HG02642 (cell line): ENCODE results near the gene DSCAML1.

Experiments
- ATAC-seq: cut with Tn5 transposase; IDR thresholded peaks from one replicate; pipeline ENCODE4 v1.9.1; 2021; ENCODE audit warnings: mild to moderate bottlenecking; ENCODE audit not compliant: unreplicated experiment, poor library complexity

The DSCAML1 gene

GRCh38 chr11:117621226-117621625 lies 175.8 kb downstream of the DSCAML1 start:
- ATAC-seq: no peak

GRCh38 chr11:117620659-117621058 lies 176.4 kb downstream of the DSCAML1 start:
- ATAC-seq: no peak

GRCh38 chr11:117620086-117620485 lies 176.9 kb downstream of the DSCAML1 start:
- no peak for ATAC-seq

GRCh38 chr11:117619661-117620060 lies 177.4 kb downstream of the DSCAML1 start:
- no peak for ATAC-seq

DNA sequence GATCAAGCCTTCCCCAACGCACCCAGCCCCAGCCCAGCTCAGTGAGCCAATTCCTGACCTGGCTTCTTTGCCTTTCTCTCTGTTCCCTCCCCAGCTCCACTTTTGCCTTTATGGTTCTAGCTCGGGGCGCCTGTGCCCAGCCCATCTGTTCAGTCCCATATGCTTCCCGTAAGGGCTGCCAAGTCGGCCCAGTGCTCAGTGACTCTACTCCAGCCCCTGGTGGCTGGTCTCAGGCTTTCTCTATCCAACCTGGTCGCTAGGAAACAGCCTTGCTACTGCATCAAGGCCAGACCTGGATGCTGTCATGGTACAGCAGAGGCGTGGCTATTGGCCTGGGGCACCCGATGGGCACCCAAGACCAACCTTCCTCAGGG lies 178.0 kb downstream of the DSCAML1 start:
- ATAC-seq: no peak

DNA sequence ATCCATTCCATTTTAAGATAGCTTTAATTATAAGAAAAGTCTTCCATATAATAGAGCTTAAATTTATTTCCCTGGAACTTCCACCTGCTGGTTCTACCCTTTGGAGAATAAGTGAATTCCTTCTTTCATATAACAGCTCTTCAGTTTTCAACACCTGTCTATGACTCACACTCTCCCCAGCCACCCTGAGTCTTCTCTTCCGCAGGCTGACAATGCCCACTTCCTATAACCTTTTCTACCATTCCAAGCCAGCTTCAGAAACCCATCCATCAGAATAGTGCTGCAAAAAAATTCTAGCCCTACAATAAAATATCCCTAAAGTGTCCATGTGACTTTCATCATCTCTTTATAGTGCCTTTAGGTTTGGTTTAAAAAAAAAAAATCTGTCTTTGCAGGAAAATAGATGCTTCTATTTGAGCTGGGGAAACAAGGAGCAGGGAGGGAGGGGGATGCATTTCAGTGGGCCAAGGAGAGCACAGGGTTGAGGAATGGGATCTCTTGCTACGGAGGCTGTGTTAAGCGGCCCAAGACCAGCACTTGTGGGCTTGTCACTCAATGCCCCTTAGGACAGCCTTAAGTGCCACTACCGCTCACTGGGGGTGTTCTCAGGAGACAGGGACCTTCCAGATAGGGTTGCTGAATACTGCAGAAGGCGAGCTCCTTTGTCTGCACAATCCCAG lies 178.6 kb downstream of the DSCAML1 start:
- no peak for ATAC-seq

DNA sequence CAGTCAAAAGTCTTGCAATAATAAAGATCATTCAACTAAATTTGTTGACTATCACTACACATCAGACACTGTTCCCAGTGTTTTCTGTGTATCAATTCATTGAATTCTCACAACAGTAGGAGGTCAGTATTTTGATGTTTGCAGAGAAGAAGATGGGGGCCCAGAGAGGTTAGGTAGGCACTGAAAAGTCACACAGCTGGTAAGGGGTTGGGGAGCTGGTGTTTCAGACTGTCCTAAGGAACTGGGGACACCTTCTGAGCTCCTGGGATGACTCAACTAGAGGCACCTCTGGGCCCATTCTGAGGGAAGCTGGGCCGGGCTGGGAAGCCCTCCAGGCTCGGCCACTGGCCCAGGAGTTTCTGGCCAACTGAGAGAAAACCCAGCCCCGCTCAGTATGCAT lies 180.0 kb downstream of the DSCAML1 start:
- ATAC-seq: no peak

- ATAC-seq: no peak
Measured at GRCh38 chr11:117614728-117615127, 182.3 kb downstream of the DSCAML1 start.

DNA sequence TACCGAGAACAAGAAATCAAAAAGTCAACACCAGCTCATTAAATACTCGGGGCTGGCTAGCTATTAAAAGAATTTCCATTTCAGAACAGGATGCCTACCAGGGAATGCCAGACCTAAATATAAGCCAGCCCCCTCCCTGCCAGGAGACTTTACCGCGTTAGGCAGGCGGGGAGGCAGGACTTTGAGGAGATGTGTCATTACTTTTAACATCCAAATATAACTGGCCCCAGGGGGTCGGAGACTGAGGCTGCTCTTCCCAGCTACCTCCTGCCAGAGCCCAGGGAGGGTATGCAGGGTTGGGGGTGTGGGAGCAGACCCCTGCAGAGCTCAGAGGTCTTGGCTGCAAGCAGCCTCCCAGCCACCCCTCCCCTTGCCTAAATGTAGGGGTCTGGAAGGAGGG lies 183.5 kb downstream of the DSCAML1 start:
- no peak for ATAC-seq

DNA sequence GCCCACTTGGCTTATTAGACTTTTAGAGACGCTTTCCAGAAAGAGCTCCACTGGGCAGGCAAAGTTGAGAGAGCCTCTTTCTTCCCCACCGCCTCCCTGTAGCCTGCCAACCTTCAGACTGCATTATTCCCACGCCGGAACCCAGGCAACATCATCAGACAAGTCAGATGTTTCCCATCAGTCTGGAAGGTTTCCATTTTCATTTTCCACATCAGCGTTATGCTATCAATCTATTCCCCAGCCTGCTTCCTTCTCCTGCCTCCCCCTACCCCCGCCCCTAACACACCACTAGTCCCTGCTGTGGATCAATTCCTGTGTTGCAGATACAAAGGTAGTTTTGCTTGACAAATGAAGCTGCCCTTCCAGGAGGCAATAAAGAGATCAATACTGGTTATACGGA lies 184.8 kb downstream of the DSCAML1 start:
- no peak for ATAC-seq

GRCh38 chr11:117610901-117611300 lies 186.1 kb downstream of the DSCAML1 start:
- no peak for ATAC-seq

- no peak for ATAC-seq
Measured at GRCh38 chr11:117610045-117610444, 187.0 kb downstream of the DSCAML1 start.

- ATAC-seq: no peak
Measured at GRCh38 chr11:117607449-117607848, 189.6 kb downstream of the DSCAML1 start.

GRCh38 chr11:117606790-117607189 lies 190.2 kb downstream of the DSCAML1 start:
- no peak for ATAC-seq

- no peak for ATAC-seq
Measured at GRCh38 chr11:117606211-117606610, 190.8 kb downstream of the DSCAML1 start.

DNA sequence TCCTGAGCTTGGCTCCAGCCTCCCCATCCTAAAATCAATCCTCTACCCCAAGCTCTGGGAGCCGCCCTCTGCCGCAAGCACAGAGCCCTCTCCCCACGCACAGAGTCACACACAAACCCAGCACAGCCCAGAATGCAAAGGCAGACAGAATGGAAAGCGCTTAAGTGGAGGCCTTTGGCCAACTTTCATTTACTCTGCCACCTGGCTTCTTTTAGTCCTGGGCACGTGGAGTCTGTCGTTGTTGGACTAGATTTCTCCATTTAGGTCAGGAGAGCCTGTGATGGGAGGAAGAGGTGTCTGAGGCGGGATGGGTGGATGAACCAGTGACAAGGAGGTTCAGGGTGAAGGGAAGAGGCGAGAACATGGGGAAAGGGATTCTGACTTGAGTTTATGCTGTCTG lies 191.7 kb downstream of the DSCAML1 start:
- no peak for ATAC-seq

DNA sequence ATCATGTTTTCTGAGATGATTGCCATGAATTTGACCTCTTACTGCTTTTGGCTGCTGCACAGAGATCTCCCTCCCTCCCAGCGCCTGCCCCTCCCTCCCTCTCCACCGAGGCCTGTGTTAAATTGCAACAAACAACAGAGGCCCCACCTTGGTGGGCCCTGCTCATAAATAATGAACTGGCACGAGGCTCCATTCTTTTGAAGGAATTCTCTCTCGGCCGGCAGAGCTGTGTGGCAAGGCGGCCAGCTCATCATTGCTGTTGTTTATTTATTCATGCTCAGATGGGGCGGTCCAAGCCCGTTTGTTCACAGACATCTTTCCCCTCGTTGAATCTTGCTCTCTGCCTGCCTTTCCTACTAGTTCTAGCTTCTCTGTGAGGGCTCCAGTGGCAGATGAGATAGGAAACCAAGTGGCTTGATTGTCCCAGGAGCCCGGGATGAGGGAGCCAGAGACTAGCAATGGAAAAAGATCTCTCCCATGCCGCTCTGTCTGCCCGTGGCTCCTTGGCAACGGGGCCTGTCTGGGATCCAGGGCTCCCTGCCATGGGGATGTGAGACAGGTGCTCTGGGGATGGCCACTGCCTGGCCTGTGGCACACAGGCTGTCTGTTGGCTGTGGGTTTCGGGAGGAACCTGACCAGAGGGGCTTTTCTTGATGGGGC lies 192.6 kb downstream of the DSCAML1 start:
- no peak for ATAC-seq

- no peak for ATAC-seq
Measured at GRCh38 chr11:117603932-117604331, 193.1 kb downstream of the DSCAML1 start.

DNA sequence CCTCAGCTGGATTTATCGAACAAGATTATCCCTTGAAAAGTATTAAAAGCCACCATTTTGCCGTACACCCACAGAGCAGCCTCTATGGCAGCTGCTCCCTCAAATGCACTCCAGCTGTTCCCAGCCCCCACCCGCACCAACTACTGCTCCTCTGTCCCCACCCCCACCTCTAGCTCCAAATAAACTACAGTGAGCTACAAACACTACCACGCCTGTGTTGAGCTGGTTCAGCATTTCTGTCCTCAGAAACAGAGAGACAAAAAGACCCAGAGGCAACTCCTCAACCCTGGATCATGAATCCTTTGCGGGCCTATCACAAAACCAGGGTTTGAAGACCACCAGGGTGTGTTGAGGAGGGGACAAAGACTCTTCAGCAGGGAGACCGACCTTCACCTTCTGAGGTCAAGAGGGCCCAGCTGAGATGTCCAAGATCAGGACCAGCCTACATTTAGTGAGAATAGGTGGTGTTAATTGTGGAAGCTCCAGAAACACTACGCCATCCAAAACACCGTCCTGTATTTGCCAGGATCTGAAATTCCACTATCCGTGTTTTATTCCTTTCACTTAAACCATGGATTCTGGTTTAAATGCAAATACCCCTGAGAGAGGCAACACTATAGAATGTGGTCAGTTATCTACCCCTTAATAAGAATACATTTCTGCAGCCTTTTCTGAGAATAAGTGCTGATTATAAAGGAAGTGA lies 195.9 kb downstream of the DSCAML1 start:
- no peak for ATAC-seq

GRCh38 chr11:117600234-117600783 lies 196.7 kb downstream of the DSCAML1 start:
- ATAC-seq: no peak

- no peak for ATAC-seq
Measured at GRCh38 chr11:117597071-117597470, 199.9 kb downstream of the DSCAML1 start.
